Esophagus squamous epithelium (tissue), 4 donors: Measurements from ENCODE around the gene GRIK2.

ENCODE experiments used
- CTCF ChIP-seq, 6 experiments: fragments of 450-650 bp in 4 of 6; fragments of 200-600 bp in 2 of 6; sonication (generic) in 2 of 6; IDR thresholded peaks; one replicate each; pipeline ENCODE4 v1.5.1; 2016 to 2019; ENCODE audit warnings: antibody characterized with exemption in 6 of 6, mild to moderate bottlenecking in 4 of 6, moderate library complexity in 4 of 6
- POLR2A ChIP-seq, 4 donors: fragments of 450-650 bp; IDR thresholded peaks; one replicate each; pipeline ENCODE4 v1.6.1; 2017; ENCODE audit warnings: antibody characterized with exemption in 4 of 4, mild to moderate bottlenecking in 4 of 4, moderate library complexity in 3 of 4

GRCh38 chr6:101730954-101731353, 337.4 kb downstream of the GRIK2 start:
- no peak for TF ChIP-seq CTCF (IDR thresholded peaks at IDR 0.05)
- no peak for TF ChIP-seq POLR2A (IDR thresholded peaks at IDR 0.05)
